ENCODE results near the gene PNMA5. TPM values are rescaled to one million over a fixed set of nuclear protein-coding genes. Genes with fewer than 3 reads are reported as not detected.

The PNMA5 gene
- total and polyA plus RNA-seq, 2 donors (not counting 3 experiments of a cell fraction or from before 2014, with no cell fraction given) = not detected

- Histone ChIP-seq H3K9ac (replicated peaks; ENCODE audit: extremely low read depth, insufficient read depth, low read length) (no peak overlapping the region), H3K79me2 (ENCODE audit: control insufficient read depth, insufficient read depth, low read length) (no peaks in the 10 kb centered on the region), H3K4me2 (ENCODE audit: insufficient read depth, low read length) (no peak overlapping the region), H2AFZ (ENCODE audit: low read depth, low read length) (no peak overlapping the region), H3K9me3 (replicated peaks; ENCODE audit: control insufficient read depth, insufficient read depth, low read length) (no peaks in the 10 kb centered on the region), H3K4me1 (ENCODE audit: control insufficient read depth, extremely low read depth, insufficient read depth, low read length) (peaks cover 13% of the 10 kb centered on the region), H3K9me1 (replicated peaks; ENCODE audit: control insufficient read depth, extremely low read depth, insufficient read depth, low read length) (no peaks in the 10 kb centered on the region), H3K27ac (ENCODE audit: insufficient read depth, low read depth, low read length) (no peak overlapping the region), H3K4me3 (replicated peaks in 1 of 3; ENCODE audit: insufficient read depth in 1 of 3, low read depth in 1 of 3, low read length in 3 of 3) (no peak overlapping the region), H3K27me3 (ENCODE audit: control insufficient read depth in 2 of 2, insufficient read depth in 2 of 2, low read length in 2 of 2) (no peaks in the 10 kb centered on the region), H3K36me3 (ENCODE audit: control insufficient read depth in 2 of 2, extremely low read depth in 1 of 2, insufficient read depth in 2 of 2, low read length in 2 of 2) (no peaks in the 10 kb centered on the region), H4K20me1 (replicated peaks; ENCODE audit: control insufficient read depth, extremely low read depth, insufficient read depth, low read length) (no peaks in the 10 kb centered on the region)
- FAIRE-seq (no peak), DNase-seq (ENCODE audit: low read depth, low spot score) (no peak)
- ChIA-PET POLR2A (no interaction called here), CTCF (no interaction called here)
- no TSS peak for BruUV-seq (replicated peaks)
- TF ChIP-seq EZH2 (IDR thresholded peaks at IDR 0.05; ENCODE audit: borderline replicate concordance, low read depth, low read length, severe bottlenecking) = no peak
- no peak for TF ChIP-seq POLR2A (IDR thresholded peaks at IDR 0.05; ENCODE audit: low read depth, low read length)
- no peak for TF ChIP-seq JUN (IDR thresholded peaks at IDR 0.05; ENCODE audit: borderline replicate concordance, insufficient read depth, insufficient read length, low read depth)
- no peak for TF ChIP-seq CTCF (IDR thresholded peaks at IDR 0.05; ENCODE audit: extremely low read depth in 1 of 2, insufficient read depth in 1 of 2, low read depth in 1 of 2, low read length in 2 of 2)
- no peak for TF ChIP-seq POLR2AphosphoS5 (IDR thresholded peaks at IDR 0.05; ENCODE audit: insufficient read depth, low read depth, low read length)
- TF ChIP-seq FOS (IDR thresholded peaks at IDR 0.05; ENCODE audit: borderline replicate concordance, insufficient read depth, low read length) = no peak
- TF ChIP-seq MYC (IDR thresholded peaks at IDR 0.05; ENCODE audit: low read depth, low read length) = no peak
- TF ChIP-seq MAX (IDR thresholded peaks at IDR 0.05; ENCODE audit: insufficient read depth, insufficient read length) = no peak
- dilution Hi-C loops (cut with MboI; ENCODE audit: extremely low pct_ligation_motif_present, low sequenced_read_pairs) (no loop called here), intact Hi-C loops (cut with micrococcal nuclease) (loop anchor here (5.0 kb wide), 1 partner anchor 563 kb away; no protein-coding TSS in a partner anchor)
These were observed 50.1 kb downstream of the PNMA5 start for GRCh38 chrX:152943826-152944225.

Measured in endothelial cell of umbilical vein (primary cell).